Measurements from ENCODE around the gene DUSP22.
"Not testable (repeated sequence)": the region's sequence is repeated elsewhere in the genome, so short reads cannot be mapped to it uniquely, and the experiment has no call there.

DUSP22 gene

GRCh38 chr6:313917-314316 lies 21.6 kb downstream of the DUSP22 start:
- no peak for DNase-seq

- no peak for DNase-seq
Observed at GRCh38 chr6:314377-314776, 22.1 kb downstream of the DUSP22 start.

- no peak for DNase-seq
Observed at GRCh38 chr6:315226-315625, 22.9 kb downstream of the DUSP22 start.

GRCh38 chr6:315921-316752 lies 23.9 kb downstream of the DUSP22 start:
- no peak for DNase-seq

- no peak for DNase-seq
Observed at GRCh38 chr6:316753-317038, 24.4 kb downstream of the DUSP22 start.

- DNase-seq, result no peak
Observed at GRCh38 chr6:317060-317447, 24.8 kb downstream of the DUSP22 start.

GRCh38 chr6:317448-318144 lies 25.3 kb downstream of the DUSP22 start:
- DNase-seq, result no peak

GRCh38 chr6:318243-318890 lies 26.1 kb downstream of the DUSP22 start:
- no peak for DNase-seq

- no peak for DNase-seq
Observed at GRCh38 chr6:319177-320131, 27.2 kb downstream of the DUSP22 start.

GRCh38 chr6:320351-321157 lies 28.3 kb downstream of the DUSP22 start:
- DNase-seq, result no peak

- DNase-seq, result no peak
Observed at GRCh38 chr6:321158-321438, 28.8 kb downstream of the DUSP22 start.

- no peak for DNase-seq
Observed at GRCh38 chr6:321536-322258, 29.4 kb downstream of the DUSP22 start.

- no peak for DNase-seq
Observed at GRCh38 chr6:322259-322930, 30.1 kb downstream of the DUSP22 start.

GRCh38 chr6:322940-323729 lies 30.8 kb downstream of the DUSP22 start:
- no peak for DNase-seq

GRCh38 chr6:323730-324088 lies 31.4 kb downstream of the DUSP22 start:
- DNase-seq, result no peak

- DNase-seq, result no peak
Observed at GRCh38 chr6:324116-324728, 31.9 kb downstream of the DUSP22 start.

- no peak for DNase-seq
Observed at GRCh38 chr6:324729-325125, 32.4 kb downstream of the DUSP22 start.

GRCh38 chr6:325161-325860 lies 33.0 kb downstream of the DUSP22 start:
- DNase-seq, result not testable (repeated sequence)

- DNase-seq, result not testable (repeated sequence)
Observed at GRCh38 chr6:326066-326465, 33.8 kb downstream of the DUSP22 start.

Measured in GF-D8 (cell line).